ENCODE data around the gene RGS13.
"Not testable (repeated sequence)": the region's sequence is repeated elsewhere in the genome, so short reads cannot be mapped to it uniquely, and the experiment has no call there.

Gene RGS13

GRCh38 chr1:192678099-192678498, 42.2 kb downstream of the RGS13 start:
- TF ChIP-seq CTCF (IDR thresholded peaks at IDR 0.05; ENCODE audit: extremely low read depth, missing control alignments) = no peak
- DNase-seq (ENCODE audit: low spot score) = no peak

- no peak for TF ChIP-seq CTCF (IDR thresholded peaks at IDR 0.05; ENCODE audit: extremely low read depth, missing control alignments)
Observed at GRCh38 chr1:192682335-192682734, 46.4 kb downstream of the RGS13 start.

GRCh38 chr1:192683081-192683480, 47.1 kb downstream of the RGS13 start:
- not testable (repeated sequence) for DNase-seq (ENCODE audit: low spot score)

More at GRCh38 chr1:192682335-192682734, 46.4 kb downstream of the RGS13 start:
- DNase-seq (ENCODE audit: low spot score) = no peak

- TF ChIP-seq CTCF (IDR thresholded peaks at IDR 0.05; ENCODE audit: extremely low read depth, missing control alignments) = no peak
Observed at GRCh38 chr1:192689459-192689858, 53.5 kb downstream of the RGS13 start.

GRCh38 chr1:192691041-192691440, 55.1 kb downstream of the RGS13 start:
- DNase-seq (ENCODE audit: low spot score) = no peak
- no peak for TF ChIP-seq CTCF (IDR thresholded peaks at IDR 0.05; ENCODE audit: extremely low read depth, missing control alignments)

More at GRCh38 chr1:192689459-192689858, 53.5 kb downstream of the RGS13 start:
- DNase-seq (ENCODE audit: low spot score) = no peak

GRCh38 chr1:192696082-192696481, 60.1 kb downstream of the RGS13 start:
- DNase-seq (ENCODE audit: low spot score) = no peak
- TF ChIP-seq CTCF (IDR thresholded peaks at IDR 0.05; ENCODE audit: extremely low read depth, missing control alignments) = no peak

- no peak for TF ChIP-seq CTCF (IDR thresholded peaks at IDR 0.05; ENCODE audit: extremely low read depth, missing control alignments)
Observed at GRCh38 chr1:192697771-192698170, 61.8 kb downstream of the RGS13 start.

GRCh38 chr1:192698731-192699130, 62.8 kb downstream of the RGS13 start:
- DNase-seq (ENCODE audit: low spot score) = no peak
- no peak for TF ChIP-seq CTCF (IDR thresholded peaks at IDR 0.05; ENCODE audit: extremely low read depth, missing control alignments)

More at GRCh38 chr1:192697771-192698170, 61.8 kb downstream of the RGS13 start:
- DNase-seq (ENCODE audit: low spot score) = no peak

Measured in GM20000 (cell line).